Measurements from ENCODE around the gene TOMM40. TPM values are rescaled to one million over a fixed set of nuclear protein-coding genes. Genes with fewer than 3 reads are reported as not detected.
A peak's percentile ranks its signal among the peaks of the same experiment; 100 is the strongest.

Gene TOMM40
- total and polyA plus RNA-seq, 2 donors = 25.6 to 36.7 TPM

GRCh38 chr19:44903216-44903601 lies 12.2 kb downstream of the TOMM40 start:
- no peak for DNase-seq (ENCODE audit: low read depth in 6 of 9, low spot score in 9 of 9)
- WGBS = 92% methylated on average over 15 of the region's 15 CpGs
- peaks cover 0 to 5% of the 10 kb centered on the region in 2 donors for H3K9me3 ChIP-seq (ENCODE audit: control insufficient read depth in 2 of 2, insufficient read depth in 1 of 2, low read length in 1 of 2)
- H3K4me3 ChIP-seq (ENCODE audit: low read length in 2 of 2) = no peak overlapping the region
- H3K27me3 ChIP-seq (ENCODE audit: control insufficient read depth in 2 of 2, insufficient read depth in 1 of 2, low read length in 1 of 2) = peaks cover 10 to 33% of the 10 kb centered on the region in 2 donors
- no peaks in the 10 kb centered on the region for H3K4me1 ChIP-seq (ENCODE audit: control insufficient read depth in 2 of 2, insufficient read depth in 2 of 2, low read length in 2 of 2)
- peaks cover 29 to 32% of the 10 kb centered on the region in 2 donors for H3K36me3 ChIP-seq (ENCODE audit: control insufficient read depth in 2 of 2, insufficient read depth in 2 of 2, low read length in 1 of 2)
- no peak overlapping the region for H3K27ac ChIP-seq (ENCODE audit: low read depth in 1 of 2, low read length in 1 of 2)

DNA sequence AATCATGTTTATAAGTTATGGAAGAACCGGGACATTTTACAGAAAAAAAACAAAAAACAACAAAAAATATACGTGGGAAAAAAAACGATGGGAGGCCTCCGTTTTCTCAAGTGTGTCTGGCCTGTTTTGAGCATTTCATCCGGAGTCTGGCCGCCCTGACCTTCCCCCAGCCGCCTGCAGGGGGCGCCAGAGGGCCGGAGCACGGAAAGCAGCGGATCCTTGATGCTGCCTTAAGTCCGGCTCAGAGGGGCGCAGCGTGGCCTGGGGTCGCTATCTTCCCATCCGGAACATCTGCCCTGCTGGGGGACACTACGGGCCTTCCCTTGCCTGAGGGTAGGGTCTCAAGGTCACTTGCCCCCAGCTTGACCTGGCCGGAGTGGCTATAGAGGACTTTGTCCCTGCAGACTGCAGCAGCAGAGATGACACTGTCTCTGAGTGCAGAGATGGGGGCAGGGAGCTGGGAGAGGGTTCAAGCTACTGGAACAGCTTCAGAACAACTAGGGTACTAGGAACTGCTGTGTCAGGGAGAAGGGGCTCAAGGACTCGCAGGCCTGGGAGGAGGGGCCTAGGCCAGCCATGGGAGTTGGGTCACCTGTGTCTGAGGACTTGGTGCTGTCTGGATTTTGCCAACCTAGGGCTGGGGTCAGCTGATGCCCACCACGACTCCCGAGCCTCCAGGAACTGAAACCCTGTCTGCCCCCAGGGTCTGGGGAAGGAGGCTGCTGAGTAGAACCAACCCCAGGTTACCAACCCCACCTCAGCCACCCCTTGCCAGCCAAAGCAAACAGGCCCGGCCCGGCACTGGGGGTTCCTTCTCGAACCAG lies 12.8 kb downstream of the TOMM40 start:
- Histone ChIP-seq H3K4me1 (ENCODE audit: control insufficient read depth in 2 of 2, insufficient read depth in 2 of 2, low read length in 2 of 2) (no peaks in the 10 kb centered on the region), H3K9me3 (ENCODE audit: control insufficient read depth in 2 of 2, insufficient read depth in 1 of 2, low read length in 1 of 2) (peaks cover 0 to 5% of the 10 kb centered on the region in 2 donors), H3K27ac (ENCODE audit: low read depth in 1 of 2, low read length in 1 of 2) (no peak overlapping the region), H3K36me3 (ENCODE audit: control insufficient read depth in 2 of 2, insufficient read depth in 2 of 2, low read length in 1 of 2) (peaks cover 28 to 32% of the 10 kb centered on the region in 2 donors), H3K4me3 (ENCODE audit: low read length in 2 of 2) (no peak overlapping the region), H3K27me3 (ENCODE audit: control insufficient read depth in 2 of 2, insufficient read depth in 1 of 2, low read length in 1 of 2) (peaks cover 10 to 33% of the 10 kb centered on the region in 2 donors)
- 46% methylated on average over 24 of the region's 24 CpGs for WGBS
- DNase-seq (ENCODE audit: low read depth in 6 of 9, low spot score in 9 of 9) = peak in 4 of 9 donors; percentile 32 to 60 (median 47)

DNA sequence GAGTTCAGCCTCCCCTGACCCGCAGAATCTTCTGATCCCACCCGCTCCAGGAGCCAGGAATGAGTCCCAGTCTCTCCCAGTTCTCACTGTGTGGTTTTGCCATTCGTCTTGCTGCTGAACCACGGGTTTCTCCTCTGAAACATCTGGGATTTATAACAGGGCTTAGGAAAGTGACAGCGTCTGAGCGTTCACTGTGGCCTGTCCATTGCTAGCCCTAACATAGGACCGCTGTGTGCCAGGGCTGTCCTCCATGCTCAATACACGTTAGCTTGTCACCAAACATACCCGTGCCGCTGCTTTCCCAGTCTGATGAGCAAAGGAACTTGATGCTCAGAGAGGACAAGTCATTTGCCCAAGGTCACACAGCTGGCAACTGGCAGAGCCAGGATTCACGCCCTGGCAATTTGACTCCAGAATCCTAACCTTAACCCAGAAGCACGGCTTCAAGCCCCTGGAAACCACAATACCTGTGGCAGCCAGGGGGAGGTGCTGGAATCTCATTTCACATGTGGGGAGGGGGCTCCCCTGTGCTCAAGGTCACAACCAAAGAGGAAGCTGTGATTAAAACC lies 13.5 kb downstream of the TOMM40 start:
- DNase-seq (ENCODE audit: low read depth in 6 of 9, low spot score in 9 of 9) = no peak
- H3K9me3 ChIP-seq (ENCODE audit: control insufficient read depth in 2 of 2, insufficient read depth in 1 of 2, low read length in 1 of 2) = peaks cover 0 to 5% of the 10 kb centered on the region in 2 donors
- peaks cover 10 to 33% of the 10 kb centered on the region in 2 donors for H3K27me3 ChIP-seq (ENCODE audit: control insufficient read depth in 2 of 2, insufficient read depth in 1 of 2, low read length in 1 of 2)
- H3K4me1 ChIP-seq (ENCODE audit: control insufficient read depth in 2 of 2, insufficient read depth in 2 of 2, low read length in 2 of 2) = no peaks in the 10 kb centered on the region
- H3K4me3 ChIP-seq (ENCODE audit: low read length in 2 of 2) = no peak overlapping the region
- 95% methylated on average over 12 of the region's 12 CpGs for WGBS
- peaks cover 24 to 32% of the 10 kb centered on the region in 2 donors for H3K36me3 ChIP-seq (ENCODE audit: control insufficient read depth in 2 of 2, insufficient read depth in 2 of 2, low read length in 1 of 2)
- H3K27ac ChIP-seq (ENCODE audit: low read depth in 1 of 2, low read length in 1 of 2) = no peak overlapping the region

DNA sequence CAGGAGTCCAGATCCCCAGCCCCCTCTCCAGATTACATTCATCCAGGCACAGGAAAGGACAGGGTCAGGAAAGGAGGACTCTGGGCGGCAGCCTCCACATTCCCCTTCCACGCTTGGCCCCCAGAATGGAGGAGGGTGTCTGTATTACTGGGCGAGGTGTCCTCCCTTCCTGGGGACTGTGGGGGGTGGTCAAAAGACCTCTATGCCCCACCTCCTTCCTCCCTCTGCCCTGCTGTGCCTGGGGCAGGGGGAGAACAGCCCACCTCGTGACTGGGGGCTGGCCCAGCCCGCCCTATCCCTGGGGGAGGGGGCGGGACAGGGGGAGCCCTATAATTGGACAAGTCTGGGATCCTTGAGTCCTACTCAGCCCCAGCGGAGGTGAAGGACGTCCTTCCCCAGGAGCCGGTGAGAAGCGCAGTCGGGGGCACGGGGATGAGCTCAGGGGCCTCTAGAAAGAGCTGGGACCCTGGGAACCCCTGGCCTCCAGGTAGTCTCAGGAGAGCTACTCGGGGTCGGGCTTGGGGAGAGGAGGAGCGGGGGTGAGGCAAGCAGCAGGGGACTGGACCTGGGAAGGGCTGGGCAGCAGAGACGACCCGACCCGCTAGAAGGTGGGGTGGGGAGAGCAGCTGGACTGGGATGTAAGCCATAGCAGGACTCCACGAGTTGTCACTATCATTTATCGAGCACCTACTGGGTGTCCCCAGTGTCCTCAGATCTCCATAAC lies 14.5 kb downstream of the TOMM40 start, which contains the start of gene APOE:
TSS of gene APOE (plus strand) at position 360 of the 724 bp plus-strand sequence. CDS start 829 bp downstream, outside the sequence.
- H3K27me3 ChIP-seq (ENCODE audit: control insufficient read depth in 2 of 2, insufficient read depth in 1 of 2, low read length in 1 of 2) = peaks cover 10 to 33% of the 10 kb centered on the region in 2 donors
- peaks cover 0 to 5% of the 10 kb centered on the region in 2 donors for H3K9me3 ChIP-seq (ENCODE audit: control insufficient read depth in 2 of 2, insufficient read depth in 1 of 2, low read length in 1 of 2)
- H3K4me3 ChIP-seq (ENCODE audit: low read length in 2 of 2) = peak within 1 kb of the TSS in 1 of 2 donors; percentile 26
- no peaks in the 10 kb centered on the region for H3K4me1 ChIP-seq (ENCODE audit: control insufficient read depth in 2 of 2, insufficient read depth in 2 of 2, low read length in 2 of 2)
- no peak for DNase-seq (ENCODE audit: low read depth in 6 of 9, low spot score in 9 of 9)
- no peak within 1 kb of the TSS for H3K27ac ChIP-seq (ENCODE audit: low read depth in 1 of 2, low read length in 1 of 2)
- H3K36me3 ChIP-seq (ENCODE audit: control insufficient read depth in 2 of 2, insufficient read depth in 2 of 2, low read length in 1 of 2) = peaks cover 16 to 23% of the 10 kb centered on the region in 2 donors
- 5% methylated on average over 20 of the region's 20 CpGs for WGBS

GRCh38 chr19:44907613-44908012 lies 16.6 kb downstream of the TOMM40 start:
- WGBS = 97% methylated on average over 12 of the region's 12 CpGs
- peaks cover 10 to 47% of the 10 kb centered on the region in 2 donors for H3K27me3 ChIP-seq (ENCODE audit: control insufficient read depth in 2 of 2, insufficient read depth in 1 of 2, low read length in 1 of 2)

GRCh38 chr19:44908074-44908835 lies 17.2 kb downstream of the TOMM40 start:
- Histone ChIP-seq H3K4me1 (ENCODE audit: control insufficient read depth in 2 of 2, insufficient read depth in 2 of 2, low read length in 2 of 2) (peaks cover 0 to 5% of the 10 kb centered on the region in 2 donors), H3K27me3 (ENCODE audit: control insufficient read depth in 2 of 2, insufficient read depth in 1 of 2, low read length in 1 of 2) (peaks cover 10 to 53% of the 10 kb centered on the region in 2 donors), H3K4me3 (ENCODE audit: low read length in 2 of 2) (no peak overlapping the region), H3K9me3 (ENCODE audit: control insufficient read depth in 2 of 2, insufficient read depth in 1 of 2, low read length in 1 of 2) (peaks cover 0 to 5% of the 10 kb centered on the region in 2 donors), H3K36me3 (ENCODE audit: control insufficient read depth in 2 of 2, insufficient read depth in 2 of 2, low read length in 1 of 2) (peaks cover 0 to under 1% of the 10 kb centered on the region in 2 donors), H3K27ac (ENCODE audit: low read depth in 1 of 2, low read length in 1 of 2) (no peak overlapping the region)
- WGBS = 97% methylated on average over 46 of the region's 46 CpGs
- DNase-seq (ENCODE audit: low read depth in 6 of 9, low spot score in 9 of 9) = no peak

More at GRCh38 chr19:44907613-44908012, 16.6 kb downstream of the TOMM40 start:
- Histone ChIP-seq H3K4me3 (ENCODE audit: low read length in 2 of 2) (no peak overlapping the region), H3K36me3 (ENCODE audit: control insufficient read depth in 2 of 2, insufficient read depth in 2 of 2, low read length in 1 of 2) (peaks cover 3 to 7% of the 10 kb centered on the region in 2 donors), H3K27ac (ENCODE audit: low read depth in 1 of 2, low read length in 1 of 2) (no peak overlapping the region), H3K9me3 (ENCODE audit: control insufficient read depth in 2 of 2, insufficient read depth in 1 of 2, low read length in 1 of 2) (peaks cover 0 to 5% of the 10 kb centered on the region in 2 donors), H3K4me1 (ENCODE audit: control insufficient read depth in 2 of 2, insufficient read depth in 2 of 2, low read length in 2 of 2) (peaks cover 0 to 5% of the 10 kb centered on the region in 2 donors)
- no peak for DNase-seq (ENCODE audit: low read depth in 6 of 9, low spot score in 9 of 9)

DNA sequence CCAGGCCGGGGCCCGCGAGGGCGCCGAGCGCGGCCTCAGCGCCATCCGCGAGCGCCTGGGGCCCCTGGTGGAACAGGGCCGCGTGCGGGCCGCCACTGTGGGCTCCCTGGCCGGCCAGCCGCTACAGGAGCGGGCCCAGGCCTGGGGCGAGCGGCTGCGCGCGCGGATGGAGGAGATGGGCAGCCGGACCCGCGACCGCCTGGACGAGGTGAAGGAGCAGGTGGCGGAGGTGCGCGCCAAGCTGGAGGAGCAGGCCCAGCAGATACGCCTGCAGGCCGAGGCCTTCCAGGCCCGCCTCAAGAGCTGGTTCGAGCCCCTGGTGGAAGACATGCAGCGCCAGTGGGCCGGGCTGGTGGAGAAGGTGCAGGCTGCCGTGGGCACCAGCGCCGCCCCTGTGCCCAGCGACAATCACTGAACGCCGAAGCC lies 17.8 kb downstream of the TOMM40 start:
- no peak for DNase-seq (ENCODE audit: low read depth in 6 of 9, low spot score in 9 of 9)
- Histone ChIP-seq H3K27ac (ENCODE audit: low read depth in 1 of 2, low read length in 1 of 2) (no peak overlapping the region), H3K27me3 (ENCODE audit: control insufficient read depth in 2 of 2, insufficient read depth in 1 of 2, low read length in 1 of 2) (peaks cover 10 to 58% of the 10 kb centered on the region in 2 donors), H3K36me3 (ENCODE audit: control insufficient read depth in 2 of 2, insufficient read depth in 2 of 2, low read length in 1 of 2) (no peaks in the 10 kb centered on the region), H3K4me3 (ENCODE audit: low read length in 2 of 2) (no peak overlapping the region), H3K4me1 (ENCODE audit: control insufficient read depth in 2 of 2, insufficient read depth in 2 of 2, low read length in 2 of 2) (peaks cover 0 to 5% of the 10 kb centered on the region in 2 donors), H3K9me3 (ENCODE audit: control insufficient read depth in 2 of 2, insufficient read depth in 1 of 2, low read length in 1 of 2) (peaks cover 0 to 5% of the 10 kb centered on the region in 2 donors)
- WGBS = 97% methylated on average over 44 of the region's 44 CpGs

GRCh38 chr19:44909775-44910174 lies 18.7 kb downstream of the TOMM40 start:
- H3K4me3 ChIP-seq (ENCODE audit: low read length in 2 of 2) = no peak overlapping the region
- no peak overlapping the region for H3K27ac ChIP-seq (ENCODE audit: low read depth in 1 of 2, low read length in 1 of 2)
- peaks cover 0 to 5% of the 10 kb centered on the region in 2 donors for H3K9me3 ChIP-seq (ENCODE audit: control insufficient read depth in 2 of 2, insufficient read depth in 1 of 2, low read length in 1 of 2)
- 95% methylated on average over 5 of the region's 5 CpGs for WGBS
- H3K36me3 ChIP-seq (ENCODE audit: control insufficient read depth in 2 of 2, insufficient read depth in 2 of 2, low read length in 1 of 2) = no peaks in the 10 kb centered on the region
- peaks cover 0 to 12% of the 10 kb centered on the region in 2 donors for H3K4me1 ChIP-seq (ENCODE audit: control insufficient read depth in 2 of 2, insufficient read depth in 2 of 2, low read length in 2 of 2)
- H3K27me3 ChIP-seq (ENCODE audit: control insufficient read depth in 2 of 2, insufficient read depth in 1 of 2, low read length in 1 of 2) = peaks cover 6 to 64% of the 10 kb centered on the region in 2 donors
- DNase-seq (ENCODE audit: low read depth in 6 of 9, low spot score in 9 of 9) = no peak
